ENCODE measurements around the gene DEFB113.

Gene DEFB113

DNA sequence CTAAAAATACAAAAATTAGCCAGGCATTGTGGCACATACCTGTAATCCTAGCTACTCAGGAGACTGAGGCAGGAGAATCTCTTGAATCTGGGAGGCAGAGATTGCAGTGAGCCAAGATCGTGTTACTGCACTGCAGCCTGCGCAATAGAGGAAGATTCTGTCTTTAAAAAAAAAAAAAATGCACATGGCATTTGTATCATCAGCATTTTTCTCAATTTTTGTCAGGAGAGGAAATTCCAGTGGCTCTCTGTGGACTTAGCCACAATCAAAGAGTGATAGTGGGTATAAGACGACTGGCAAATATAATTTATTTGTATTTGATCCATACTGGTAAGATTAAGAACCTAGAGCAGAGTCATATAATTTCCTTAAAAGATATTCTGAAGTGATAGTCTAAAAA is 34.0 kb downstream of the DEFB113 start:
- no peak for DNase-seq (ENCODE audit: low spot score)

DNA sequence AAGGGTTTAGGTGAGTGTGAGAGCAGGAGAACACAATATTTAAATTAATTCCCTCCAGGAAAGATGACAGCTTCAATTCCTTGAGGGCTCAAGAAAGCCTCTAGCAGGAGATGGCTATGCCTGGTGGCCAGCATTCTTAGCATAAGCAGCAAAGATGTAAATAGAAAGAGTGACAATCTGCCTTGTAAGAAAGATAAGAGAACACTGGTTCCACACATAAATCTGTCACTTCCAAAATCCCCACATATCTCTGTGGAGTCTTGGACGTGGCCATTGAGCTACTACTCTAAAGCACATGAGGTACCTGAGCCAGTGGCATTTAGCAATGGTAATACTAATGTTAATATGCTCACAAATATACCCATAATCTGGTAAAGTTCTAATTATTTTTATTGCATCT is 34.7 kb downstream of the DEFB113 start:
- DNase-seq (ENCODE audit: low spot score) = no peak

DNA sequence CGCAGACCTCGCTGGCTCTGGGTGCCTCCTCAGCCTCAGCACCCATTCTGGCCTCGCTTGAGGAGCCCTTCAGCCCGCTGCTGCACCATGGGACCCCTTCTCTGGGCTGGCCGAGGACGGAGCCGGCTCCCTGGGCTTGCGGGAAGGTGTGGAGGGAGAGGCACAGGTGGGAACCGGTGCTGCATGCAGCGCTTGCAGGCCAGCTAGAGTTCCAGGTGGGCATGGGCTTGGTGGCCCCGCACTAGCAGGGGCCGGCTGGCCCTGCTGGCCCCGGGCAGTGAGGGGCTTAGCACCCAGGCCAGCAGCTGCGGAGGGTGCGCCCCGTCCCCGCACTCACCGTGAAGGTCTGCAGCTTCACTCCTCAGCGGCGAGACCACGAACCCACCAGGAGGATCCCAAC is 35.9 kb downstream of the DEFB113 start:
- no peak for DNase-seq (ENCODE audit: low spot score)

DNA sequence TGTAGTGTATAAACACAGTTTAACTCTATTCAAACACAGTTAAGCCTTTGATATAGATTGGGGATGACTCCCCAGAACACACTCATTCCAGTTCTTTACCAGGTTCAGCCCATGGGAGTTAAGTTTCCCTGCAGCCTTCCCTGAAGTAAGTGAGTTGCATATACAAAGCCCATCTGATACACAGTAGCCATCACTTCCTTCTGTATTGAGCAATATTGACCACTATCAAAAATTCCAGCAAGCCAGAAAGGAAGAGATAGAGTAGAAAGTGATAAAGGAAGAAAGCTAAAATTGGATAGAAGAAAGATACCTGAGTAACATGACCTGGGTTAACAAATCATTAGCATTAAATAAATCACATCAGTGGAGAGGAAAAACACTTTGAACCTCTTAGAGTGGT is 40.1 kb downstream of the DEFB113 start:
- no peak for DNase-seq (ENCODE audit: low spot score)

DNA sequence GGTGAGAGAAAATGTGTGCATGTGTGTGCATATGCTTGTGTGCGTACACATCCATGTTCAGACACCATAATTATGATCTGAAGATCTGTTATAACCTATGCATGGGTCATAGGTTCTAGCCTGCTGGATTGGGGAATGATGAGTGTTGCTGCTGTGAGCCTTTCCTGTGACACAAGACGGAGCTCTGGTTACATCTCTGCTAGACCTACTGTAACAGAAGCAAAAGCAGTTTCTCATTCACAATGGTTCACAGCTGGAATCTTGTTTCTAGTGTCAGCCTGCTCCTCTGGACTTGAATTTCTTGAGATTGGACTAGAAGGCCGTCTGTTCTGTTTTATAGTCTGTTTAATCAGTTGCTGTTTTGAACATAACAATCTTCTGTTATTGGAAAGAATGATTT is 45.6 kb downstream of the DEFB113 start:
- peak; percentile 3 for DNase-seq (ENCODE audit: low spot score)

DNA sequence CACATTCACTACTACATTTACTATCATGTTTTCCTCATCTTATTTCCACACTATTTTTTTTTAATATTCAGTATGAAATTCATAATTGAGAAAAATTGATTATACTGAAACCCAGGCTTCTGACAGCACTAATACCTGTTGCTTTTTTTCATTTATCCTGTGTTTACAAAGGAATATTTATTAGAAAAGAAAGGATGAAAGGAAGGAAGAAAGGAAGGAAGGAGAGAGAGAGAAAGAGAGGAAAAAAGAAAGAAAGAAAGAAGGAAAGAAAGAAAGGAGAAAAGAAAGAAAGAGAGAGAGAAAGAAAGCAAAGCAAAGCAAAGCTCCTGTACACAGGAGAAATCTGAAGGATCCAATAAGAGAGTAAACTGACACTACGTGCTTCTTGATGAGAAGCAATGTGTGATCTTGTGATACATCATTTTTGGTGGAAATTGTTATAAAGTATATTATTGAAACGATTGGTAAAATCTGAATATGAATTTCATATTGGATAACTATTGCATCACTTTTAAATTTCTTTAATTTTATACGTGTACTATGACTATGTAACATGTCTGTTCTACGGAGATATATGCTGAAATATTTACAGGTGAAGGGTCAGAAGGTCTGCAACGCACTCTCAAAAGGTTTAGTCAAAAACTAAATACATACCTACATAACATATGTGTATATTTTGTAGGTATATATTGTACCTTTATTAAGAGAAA is 49.3 kb downstream of the DEFB113 start:
- DNase-seq (ENCODE audit: low spot score) = no peak

DNA sequence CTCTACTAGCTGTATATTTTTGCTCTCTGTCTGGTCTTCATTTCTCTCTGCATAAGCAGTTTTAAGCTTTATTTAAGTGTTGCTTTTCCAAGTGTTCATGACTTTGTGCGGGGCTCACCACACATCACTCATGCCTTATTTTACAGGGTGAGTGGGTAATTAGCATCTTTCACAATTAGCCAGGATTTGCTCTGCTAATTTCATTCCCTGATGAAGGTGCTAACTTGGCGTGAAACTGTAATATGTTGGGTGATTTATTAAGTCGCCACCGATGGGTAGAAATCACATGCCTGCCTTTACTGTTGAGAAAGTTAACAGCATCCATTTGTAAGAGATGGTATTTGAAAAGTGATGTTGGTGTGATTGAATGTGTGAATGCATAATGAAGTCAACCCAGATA is 50.2 kb downstream of the DEFB113 start:
- DNase-seq (ENCODE audit: low spot score) = no peak

DNA sequence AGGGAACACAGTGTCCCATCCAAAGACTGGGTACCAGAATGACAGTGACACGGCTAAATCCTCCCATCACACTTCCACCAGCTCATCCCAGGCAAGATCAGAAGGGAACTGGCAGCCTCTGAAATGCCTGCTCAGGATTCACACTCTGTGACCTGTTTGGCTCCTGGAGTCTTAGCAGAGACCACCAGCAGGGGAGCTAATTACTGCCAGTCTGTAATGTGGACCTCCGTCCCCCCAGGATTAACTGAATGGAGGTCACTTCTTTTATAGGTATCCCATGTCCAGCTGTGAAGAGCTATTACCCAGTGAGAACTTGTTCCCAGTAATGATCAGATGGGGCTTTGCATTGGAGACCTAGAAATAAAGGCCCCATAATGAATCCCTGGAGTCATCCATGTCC is 50.6 kb downstream of the DEFB113 start:
- DNase-seq (ENCODE audit: low spot score) = no peak

Measured in NAMALWA (cell line).